CD8-positive, alpha-beta memory T cell (primary cell): ENCODE results near the gene CCDC149. TPM values are rescaled to one million over a fixed set of nuclear protein-coding genes. Genes with fewer than 3 reads are reported as not detected.

Experiments
- CTCF ChIA-PET: fragments of 350-600 bp; sonication (Branson Sonifier 250); formaldehyde crosslinking; loops from one replicate; lab custom pipeline; 2021; ENCODE audit warnings: antibody characterized with exemption; lab: Charles Lee
- POLR2A ChIA-PET: fragments of 350-600 bp; sonication (Branson Sonifier 250); formaldehyde crosslinking; loops from one replicate; lab custom pipeline; 2021; ENCODE audit warnings: antibody characterized with exemption; lab: Charles Lee
- DNase-seq, 5 donors: peaks; one replicate each; pipeline versions ENCODE4 v3.0.0 to v3.0.0-alpha.2; 2020 to 2022; ENCODE audit warnings: mixed read lengths in 1 of 5
- H3K27ac ChIP-seq: one replicate; pipeline ENCODE4 v1.7.0; 2013; ENCODE audit warnings: low read depth, mild to moderate bottlenecking, low read length, moderate library complexity
- H3K27me3 ChIP-seq: 2 replicates; pipeline ENCODE4 v1.7.0; 2013; ENCODE audit warnings: low read length, mild to moderate bottlenecking; ENCODE audit not compliant: insufficient read depth, poor library complexity, severe bottlenecking
- H3K36me3 ChIP-seq: 2 replicates; pipeline ENCODE4 v1.7.0; 2013; ENCODE audit warnings: mild to moderate bottlenecking, low read length, moderate library complexity; ENCODE audit not compliant: insufficient read depth
- H3K4me1 ChIP-seq: 2 replicates; pipeline ENCODE4 v1.7.0; 2013; ENCODE audit warnings: mild to moderate bottlenecking, low read length, moderate library complexity; ENCODE audit not compliant: insufficient read depth
- H3K4me3 ChIP-seq: 2 replicates; pipeline ENCODE4 v1.7.0; 2013; ENCODE audit warnings: mild to moderate bottlenecking, low read length
- H3K9me3 ChIP-seq: 2 replicates; pipeline ENCODE4 v1.7.0; 2013; ENCODE audit warnings: mild to moderate bottlenecking, low read length
- H3K27ac Mint-ChIP-seq, 8 donors: one replicate each; pipeline ENCODE4 v1.8.0; 2020 to 2021; ENCODE audit warnings: mixed read lengths in 8 of 8, mild to moderate bottlenecking in 6 of 8, inconsistent platforms in 3 of 8, moderate library complexity in 3 of 8
- H3K27me3 Mint-ChIP-seq, 2 donors: one replicate each; pipeline ENCODE4 v1.8.0; 2020 to 2021; ENCODE audit warnings: mixed read lengths in 2 of 2, mild to moderate bottlenecking in 1 of 2, moderate library complexity in 1 of 2
- H3K36me3 Mint-ChIP-seq, 3 donors: one replicate each; pipeline ENCODE4 v1.8.0; 2020 to 2021; ENCODE audit warnings: mixed read lengths in 3 of 3, inconsistent platforms in 1 of 3, mild to moderate bottlenecking in 1 of 3
- H3K4me1 Mint-ChIP-seq, 3 donors: one replicate each; pipeline ENCODE4 v1.8.0; 2020 to 2021; ENCODE audit warnings: mixed read lengths in 3 of 3, inconsistent platforms in 1 of 3, mild to moderate bottlenecking in 1 of 3
- H3K4me3 Mint-ChIP-seq, 7 donors: one replicate each; pipeline ENCODE4 v1.8.0; 2020 to 2021; ENCODE audit warnings: mixed read lengths in 7 of 7, mild to moderate bottlenecking in 6 of 7, moderate library complexity in 4 of 7, inconsistent platforms in 2 of 7
- H3K9me3 Mint-ChIP-seq, 5 donors: one replicate each; pipeline ENCODE4 v1.8.0; 2020 to 2022; ENCODE audit warnings: mixed read lengths in 5 of 5, mild to moderate bottlenecking in 3 of 5, moderate library complexity in 2 of 5, inconsistent platforms in 1 of 5
- polyA plus RNA-seq: library from polyadenylated mRNA; unstranded; fragments of 300-500 nt; fragmentation: Illumina TruSeq; gene quantifications from one replicate; pipeline ENCODE4 v1.2.3, GENCODE V29; 2021
- total RNA-seq, 2 experiments: library from RNA; stranded (reverse); gene quantifications; one replicate each; pipeline ENCODE4 v1.2.3, GENCODE V29; 2021

The CCDC149 gene
- total and polyA plus RNA-seq, 3 experiments from 2014 or later: 0.07 to 0.28 TPM; not detected in 1

DNA sequence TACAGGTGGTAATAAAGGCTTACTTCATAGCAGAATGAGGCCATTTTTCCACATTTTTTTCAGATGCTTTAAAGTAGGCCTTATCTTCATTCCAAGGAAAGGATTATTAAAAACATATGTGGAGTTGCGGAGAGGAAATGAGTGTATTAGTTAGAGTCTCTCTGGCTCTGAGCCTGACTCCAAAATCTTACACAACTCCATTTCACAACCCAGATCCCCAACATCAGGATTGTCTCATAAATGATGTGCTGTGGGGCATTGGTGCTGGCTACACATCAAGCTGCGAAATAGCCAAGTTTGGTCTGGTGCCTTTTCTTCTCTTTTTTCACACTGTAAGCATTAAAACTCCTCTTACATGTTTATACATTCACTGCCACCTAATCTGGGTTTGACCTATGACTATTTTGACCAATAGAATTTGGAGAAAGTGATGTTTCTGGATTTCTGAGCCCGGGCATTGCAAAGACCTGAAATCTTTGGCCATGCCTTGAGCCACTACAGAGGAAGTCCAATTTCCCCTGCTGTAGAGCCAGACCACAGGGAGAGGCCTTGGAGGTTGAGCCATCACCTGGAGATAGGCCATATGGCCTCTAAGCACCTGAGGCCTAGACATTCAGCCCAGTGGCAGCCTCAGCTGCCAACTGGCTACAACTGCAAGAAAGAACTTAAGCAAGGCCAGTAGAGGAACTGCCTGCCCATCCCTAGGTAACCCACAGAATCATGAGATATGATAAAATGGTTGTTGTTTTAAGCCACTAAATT is 134.2 kb downstream of the CCDC149 start:
- Mint-ChIP-seq H3K36me3 (no peaks in the 10 kb centered on the region), H3K9me3 (peaks cover 0 to 2% (median 0%) of the 10 kb centered on the region in 5 donors), H3K4me1 (no peaks in the 10 kb centered on the region), H3K4me3 (no peak overlapping the region), H3K27me3 (peaks cover 5 to 6% of the 10 kb centered on the region in 2 donors), H3K27ac (no peak overlapping the region)
- DNase-seq: no peak
- POLR2A ChIA-PET: no interaction called here
- no peaks in the 10 kb centered on the region for H3K27me3 ChIP-seq
- no peaks in the 10 kb centered on the region for H3K9me3 ChIP-seq
- H3K4me3 ChIP-seq: no peak overlapping the region
- CTCF ChIA-PET: no interaction called here
- no peaks in the 10 kb centered on the region for H3K4me1 ChIP-seq
- no peak overlapping the region for H3K27ac ChIP-seq
- no peaks in the 10 kb centered on the region for H3K36me3 ChIP-seq

DNA sequence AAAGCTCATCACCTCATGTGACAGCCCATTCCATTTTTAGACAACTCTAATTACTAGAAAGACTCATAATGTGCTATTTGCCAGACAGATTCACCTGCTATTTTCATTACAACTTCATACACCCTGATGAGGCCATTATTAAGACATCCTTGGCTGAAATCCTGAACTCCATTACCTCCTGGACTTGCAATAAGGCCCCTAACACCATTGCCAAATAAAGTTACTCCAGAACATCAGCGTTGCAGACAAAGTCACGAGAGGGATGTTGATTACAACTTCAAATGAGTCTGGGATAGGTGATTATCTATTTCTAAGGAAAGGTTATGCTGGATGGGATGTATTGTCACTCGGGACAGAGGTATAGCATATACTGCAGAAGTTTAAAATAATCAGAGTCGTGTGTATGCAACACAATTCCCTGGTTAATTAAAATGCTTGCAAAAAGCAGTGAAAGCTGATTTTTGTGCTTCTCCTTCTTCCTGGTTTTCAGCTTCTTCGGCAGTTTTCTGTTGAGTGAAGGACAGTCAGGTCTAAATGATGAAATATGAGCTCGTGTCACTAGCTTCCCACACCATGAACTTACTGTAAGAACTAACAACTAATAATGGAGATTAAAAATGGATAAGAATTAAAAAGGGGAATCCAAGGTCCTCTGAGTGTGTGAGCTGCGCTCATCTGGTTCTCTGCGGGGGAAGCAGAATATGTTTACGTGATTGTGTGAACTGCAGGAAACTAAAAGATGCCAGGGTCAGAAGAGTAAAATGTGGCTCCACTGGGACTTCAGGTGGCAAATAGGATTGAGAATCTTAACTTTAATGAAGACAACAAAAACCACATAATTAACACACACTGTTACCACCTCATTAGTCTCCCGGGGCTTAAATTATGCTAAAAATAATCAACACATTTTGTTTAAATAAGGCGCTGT is 135.0 kb downstream of the CCDC149 start:
- H3K4me3 Mint-ChIP-seq: no peak overlapping the region
- CTCF ChIA-PET: interaction anchor here (0.6 kb wide), 1 partner anchor 1056 kb away, joined by 3 read pairs; no protein-coding TSS in a partner anchor

DNA sequence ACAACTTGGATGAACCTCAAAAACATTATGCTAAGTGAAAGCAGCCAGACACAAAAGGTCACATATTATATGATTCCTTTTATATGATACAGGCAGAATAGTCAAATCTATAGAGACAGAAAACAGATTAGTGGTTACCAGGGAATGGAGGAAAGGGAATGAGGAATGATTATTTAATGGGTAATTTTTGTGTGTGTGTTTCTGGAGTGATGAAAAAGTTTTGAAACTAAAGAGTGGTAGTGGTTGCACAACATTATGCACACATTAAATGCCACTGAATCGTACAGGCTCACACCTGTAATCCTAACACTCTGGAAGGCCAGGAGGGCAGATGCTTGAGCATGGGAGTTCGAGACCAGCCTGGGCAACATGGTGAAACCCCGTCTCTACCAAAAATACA is 137.1 kb downstream of the CCDC149 start:
- ChIA-PET POLR2A (no interaction called here), CTCF (no interaction called here)
- Mint-ChIP-seq H3K27me3 (peaks cover 1 to 6% of the 10 kb centered on the region in 2 donors), H3K4me1 (no peaks in the 10 kb centered on the region), H3K27ac (no peak overlapping the region), H3K4me3 (no peak overlapping the region), H3K9me3 (peaks cover 0 to 2% (median 0%) of the 10 kb centered on the region in 5 donors), H3K36me3 (no peaks in the 10 kb centered on the region)
- no peak for DNase-seq
- Histone ChIP-seq H3K27ac (no peak overlapping the region), H3K4me1 (no peaks in the 10 kb centered on the region), H3K27me3 (no peaks in the 10 kb centered on the region), H3K36me3 (no peaks in the 10 kb centered on the region), H3K4me3 (no peak overlapping the region), H3K9me3 (no peaks in the 10 kb centered on the region)

More for the DNA sequence above, 135.0 kb downstream of the CCDC149 start:
- H3K36me3 ChIP-seq: no peaks in the 10 kb centered on the region
- Mint-ChIP-seq H3K9me3 (peaks cover 0 to 2% (median 0%) of the 10 kb centered on the region in 5 donors), H3K4me1 (no peaks in the 10 kb centered on the region), H3K27ac (no peak overlapping the region), H3K27me3 (peaks cover 2 to 6% of the 10 kb centered on the region in 2 donors), H3K36me3 (no peaks in the 10 kb centered on the region)
- H3K27ac ChIP-seq: no peak overlapping the region
- no peaks in the 10 kb centered on the region for H3K4me1 ChIP-seq
- no peak overlapping the region for H3K4me3 ChIP-seq
- no peaks in the 10 kb centered on the region for H3K27me3 ChIP-seq
- POLR2A ChIA-PET: no interaction called here
- H3K9me3 ChIP-seq: no peaks in the 10 kb centered on the region
- DNase-seq: no peak

DNA sequence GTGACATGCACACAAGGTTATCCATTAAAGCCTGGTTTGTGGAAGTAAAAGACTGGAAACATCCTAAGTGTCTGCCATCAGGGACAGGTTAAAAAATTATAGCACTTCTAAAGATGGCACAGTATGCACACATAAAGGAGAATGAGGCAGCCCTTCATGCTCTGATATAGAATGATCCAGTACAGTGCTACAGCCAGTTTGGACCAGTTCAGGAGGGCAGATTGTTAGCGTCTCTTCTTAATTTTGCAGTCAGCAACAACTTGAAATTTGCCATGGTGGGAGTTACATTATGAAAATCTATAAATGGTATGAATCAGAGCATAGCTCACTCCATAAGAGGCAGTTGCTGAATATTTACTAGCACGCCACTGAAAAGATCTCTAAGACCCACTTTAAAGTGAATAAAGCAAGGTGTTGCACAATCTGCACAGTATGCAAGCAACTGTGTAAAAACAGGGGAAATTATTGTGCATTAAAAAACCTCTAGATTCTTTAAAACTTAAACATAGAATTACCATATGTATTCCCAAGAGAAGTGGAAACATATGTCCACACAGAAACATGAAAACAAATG is 137.7 kb downstream of the CCDC149 start:
- Mint-ChIP-seq H3K36me3 (no peaks in the 10 kb centered on the region), H3K27me3 (peaks cover 1 to 5% of the 10 kb centered on the region in 2 donors), H3K9me3 (peaks cover 0 to 2% (median 0%) of the 10 kb centered on the region in 5 donors), H3K27ac (no peak overlapping the region), H3K4me1 (no peaks in the 10 kb centered on the region), H3K4me3 (no peak overlapping the region)
- ChIA-PET POLR2A (no interaction called here), CTCF (no interaction called here)
- no peaks in the 10 kb centered on the region for H3K36me3 ChIP-seq
- H3K9me3 ChIP-seq: no peaks in the 10 kb centered on the region
- no peak overlapping the region for H3K27ac ChIP-seq
- no peak overlapping the region for H3K4me3 ChIP-seq
- DNase-seq: no peak
- no peaks in the 10 kb centered on the region for H3K4me1 ChIP-seq
- H3K27me3 ChIP-seq: no peaks in the 10 kb centered on the region

DNA sequence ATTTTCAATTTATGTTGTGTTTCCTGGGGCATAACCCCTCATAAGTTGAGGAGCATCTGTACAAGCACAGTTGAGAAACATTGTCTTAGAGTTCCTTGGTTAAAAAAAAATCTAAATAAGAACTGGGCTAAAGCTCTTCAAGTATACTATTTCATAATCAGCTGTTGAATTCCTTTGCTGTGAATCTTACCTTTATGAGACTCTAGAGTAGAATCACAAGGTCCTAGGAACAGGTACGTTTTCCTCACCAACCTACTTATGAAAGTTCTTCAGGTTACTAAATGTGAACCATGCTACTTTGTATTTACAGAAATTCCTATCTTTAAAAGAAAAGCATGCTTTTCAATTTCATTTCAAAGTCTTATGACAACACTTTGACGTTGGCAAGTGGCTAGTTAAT is 138.4 kb downstream of the CCDC149 start:
- Histone ChIP-seq H3K4me1 (no peaks in the 10 kb centered on the region), H3K36me3 (no peaks in the 10 kb centered on the region), H3K27ac (no peak overlapping the region), H3K9me3 (no peaks in the 10 kb centered on the region), H3K4me3 (no peak overlapping the region), H3K27me3 (no peaks in the 10 kb centered on the region)
- CTCF ChIA-PET: no interaction called here
- Mint-ChIP-seq H3K27ac (no peak overlapping the region), H3K4me1 (no peaks in the 10 kb centered on the region), H3K4me3 (no peak overlapping the region), H3K9me3 (peaks cover 0 to 2% (median 0%) of the 10 kb centered on the region in 5 donors), H3K27me3 (peaks cover 1 to 3% of the 10 kb centered on the region in 2 donors), H3K36me3 (no peaks in the 10 kb centered on the region)
- POLR2A ChIA-PET: no interaction called here
- DNase-seq: no peak

DNA sequence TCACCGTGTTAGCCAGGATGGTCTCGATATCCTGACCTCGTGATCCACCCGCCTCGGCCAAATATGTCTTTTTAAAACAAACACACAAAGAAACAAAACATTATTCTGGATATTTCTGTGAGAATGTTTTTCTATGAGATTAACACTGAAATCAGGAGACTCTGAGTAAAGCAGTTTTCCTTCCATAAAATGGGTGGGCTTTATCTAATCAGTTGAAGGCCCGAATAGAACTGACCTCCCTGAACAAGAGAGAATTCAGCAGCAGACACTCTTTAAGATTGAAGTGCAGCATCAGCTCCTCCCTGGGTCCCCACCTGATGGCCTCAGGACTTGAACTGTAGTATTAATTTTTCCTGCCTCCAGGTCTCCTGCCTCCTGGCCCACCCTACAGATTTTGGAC is 139.9 kb downstream of the CCDC149 start:
- H3K4me3 ChIP-seq: no peak overlapping the region
- no peak overlapping the region for H3K27ac ChIP-seq
- peaks cover 1 to 3% of the 10 kb centered on the region in 2 donors for H3K27me3 Mint-ChIP-seq
- H3K4me3 Mint-ChIP-seq: no peak overlapping the region
- POLR2A ChIA-PET: no interaction called here
- no peaks in the 10 kb centered on the region for H3K4me1 Mint-ChIP-seq
- no peaks in the 10 kb centered on the region for H3K9me3 ChIP-seq
- H3K9me3 Mint-ChIP-seq: peaks cover 0 to 2% (median 0%) of the 10 kb centered on the region in 5 donors
- H3K36me3 ChIP-seq: no peaks in the 10 kb centered on the region
- no peak for DNase-seq
- CTCF ChIA-PET: no interaction called here
- H3K4me1 ChIP-seq: no peaks in the 10 kb centered on the region
- H3K27ac Mint-ChIP-seq: no peak overlapping the region
- no peaks in the 10 kb centered on the region for H3K36me3 Mint-ChIP-seq
- no peaks in the 10 kb centered on the region for H3K27me3 ChIP-seq

DNA sequence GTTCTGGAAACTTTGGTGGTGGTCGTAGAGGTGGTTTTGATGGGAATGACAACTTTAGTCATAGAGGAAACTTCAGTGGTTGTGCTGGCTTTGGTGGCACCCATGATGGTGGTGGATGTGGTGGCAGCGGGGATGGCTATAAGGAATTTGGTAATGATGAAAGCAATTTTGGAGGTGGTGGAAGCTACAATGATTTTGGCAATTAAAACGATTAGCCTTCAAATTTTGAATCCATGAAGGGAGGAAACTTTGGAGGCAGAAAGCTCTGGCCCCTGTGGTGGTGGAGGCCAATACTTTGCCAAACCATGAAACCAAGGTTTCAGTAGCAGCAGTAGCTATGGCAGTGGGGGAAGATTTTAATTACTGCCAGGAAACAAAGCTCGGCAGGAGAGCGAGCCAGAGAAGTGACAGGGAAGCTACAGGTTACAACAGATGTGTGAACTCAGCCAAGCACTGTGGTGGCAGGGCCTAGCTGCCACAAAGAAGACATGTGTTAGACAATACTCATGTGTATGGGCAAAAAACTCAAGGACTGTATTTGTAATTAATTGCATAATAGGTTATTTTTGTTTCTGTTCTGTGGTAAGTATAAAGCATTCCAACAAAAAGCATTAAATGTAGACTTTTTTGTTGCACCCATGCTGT is 140.7 kb downstream of the CCDC149 start:
- ChIA-PET CTCF (no interaction called here), POLR2A (no interaction called here)
- H3K4me3 Mint-ChIP-seq: no peak overlapping the region
- peaks cover 0 to 1% of the 10 kb centered on the region in 2 donors for H3K27me3 Mint-ChIP-seq
- no peak overlapping the region for H3K27ac Mint-ChIP-seq
- DNase-seq: no peak
- Histone ChIP-seq H3K36me3 (no peaks in the 10 kb centered on the region), H3K9me3 (no peaks in the 10 kb centered on the region), H3K4me1 (no peaks in the 10 kb centered on the region), H3K27ac (no peak overlapping the region), H3K27me3 (no peaks in the 10 kb centered on the region), H3K4me3 (no peak overlapping the region)
- no peaks in the 10 kb centered on the region for H3K36me3 Mint-ChIP-seq
- H3K4me1 Mint-ChIP-seq: no peaks in the 10 kb centered on the region
- peaks cover 0 to 2% (median 0%) of the 10 kb centered on the region in 5 donors for H3K9me3 Mint-ChIP-seq
